ENCODE data around the gene SYNGR3.

Gene SYNGR3

GRCh38 chr16:1968146-1968953, 21.4 kb upstream of the SYNGR3 start:
- in situ Hi-C loops (cut with HindIII; ENCODE audit: low sequenced_read_pairs), result no loop called here
- no peak for TF ChIP-seq CTCF (IDR thresholded peaks at IDR 0.05; ENCODE audit: low read depth, low read length, missing control alignments)
- DNase-seq (ENCODE audit: low read depth), result no peak
- H3K4me3 ChIP-seq (ENCODE audit: low read depth, low read length), result no peak overlapping the region

- in situ Hi-C loops (cut with HindIII; ENCODE audit: low sequenced_read_pairs), result no loop called here
- peak; percentile 81 for DNase-seq (ENCODE audit: low read depth)
These were observed 17.8 kb upstream of the SYNGR3 start, which contains the start of gene TBL3 for GRCh38 chr16:1971796-1972489. TSS of gene TBL3 (plus strand) at chr16:1972053. CDS start at chr16:1972165, 112 bp downstream.

GRCh38 chr16:1972490-1972877, 17.3 kb upstream of the SYNGR3 start:
- in situ Hi-C loops (cut with HindIII; ENCODE audit: low sequenced_read_pairs), result no loop called here
- peak overlapping the region; percentile 93 for H3K4me3 ChIP-seq (ENCODE audit: low read depth, low read length)
- no peak for TF ChIP-seq CTCF (IDR thresholded peaks at IDR 0.05; ENCODE audit: low read depth, low read length, missing control alignments)
- DNase-seq (ENCODE audit: low read depth), result no peak

More at GRCh38 chr16:1971796-1972489, 17.8 kb upstream of the SYNGR3 start, which contains the start of gene TBL3:
- no peak for TF ChIP-seq CTCF (IDR thresholded peaks at IDR 0.05; ENCODE audit: low read depth, low read length, missing control alignments)
- peak within 1 kb of the TSS; percentile 93 for H3K4me3 ChIP-seq (ENCODE audit: low read depth, low read length)

GRCh38 chr16:1973461-1974156, 16.2 kb upstream of the SYNGR3 start:
- no peak for TF ChIP-seq CTCF (IDR thresholded peaks at IDR 0.05; ENCODE audit: low read depth, low read length, missing control alignments)
- in situ Hi-C loops (cut with HindIII; ENCODE audit: low sequenced_read_pairs), result no loop called here
- no peak for DNase-seq (ENCODE audit: low read depth)

GRCh38 chr16:1974157-1975070, 15.4 kb upstream of the SYNGR3 start:
- no peak for DNase-seq (ENCODE audit: low read depth)
- in situ Hi-C loops (cut with HindIII; ENCODE audit: low sequenced_read_pairs), result no loop called here
- no peak for TF ChIP-seq CTCF (IDR thresholded peaks at IDR 0.05; ENCODE audit: low read depth, low read length, missing control alignments)
- no peak overlapping the region for H3K4me3 ChIP-seq (ENCODE audit: low read depth, low read length)

More at GRCh38 chr16:1973461-1974156, 16.2 kb upstream of the SYNGR3 start:
- H3K4me3 ChIP-seq (ENCODE audit: low read depth, low read length), result no peak overlapping the region
